Naive thymus-derived CD4-positive, alpha-beta T cell (primary cell): ENCODE results near the gene ETS1. TPM values are rescaled to one million over a fixed set of nuclear protein-coding genes. Genes with fewer than 3 reads are reported as not detected.

Experiments used
- ATAC-seq: fragments of 150-1000 bp; cut with Tn5 transposase; 2 replicates; pipeline ENCODE4 v1.10.0; 2021; ENCODE audit warnings: mild to moderate bottlenecking, moderate library complexity
- CTCF ChIA-PET: fragments of 350-600 bp; sonication (Branson Sonifier 250); formaldehyde crosslinking; loops from one replicate; lab custom pipeline; 2021; ENCODE audit warnings: antibody characterized with exemption; lab: Charles Lee
- POLR2A ChIA-PET: fragments of 350-600 bp; sonication (Branson Sonifier 250); formaldehyde crosslinking; loops from one replicate; lab custom pipeline; 2021; ENCODE audit warnings: antibody characterized with exemption, inconsistent platforms; lab: Charles Lee
- DNase-seq, 9 donors: peaks; one replicate each; pipeline versions ENCODE4 v3.0.0 to v3.0.0-alpha.2; 2020 to 2022; ENCODE audit warnings: mixed read lengths in 1 of 9
- H3K27ac ChIP-seq: one replicate; pipeline ENCODE4 v1.7.0; 2013; ENCODE audit warnings: mild to moderate bottlenecking, low read depth, low read length, moderate library complexity
- H3K27me3 ChIP-seq, 2 donors: one replicate each; pipeline ENCODE4 v1.7.0; 2013; ENCODE audit warnings: low read length in 2 of 2, mild to moderate bottlenecking in 2 of 2, moderate library complexity in 2 of 2; ENCODE audit not compliant: control insufficient read depth in 2 of 2, insufficient read depth in 2 of 2
- H3K36me3 ChIP-seq, 3 experiments: 1 replicate in 2 of 3; 2 replicates in 1 of 3; pipeline ENCODE4 v1.7.0; 2013; ENCODE audit warnings: low read length in 3 of 3, mild to moderate bottlenecking in 3 of 3, moderate library complexity in 1 of 3; ENCODE audit not compliant: insufficient read depth in 3 of 3, control insufficient read depth in 2 of 3
- H3K4me1 ChIP-seq, 2 donors: one replicate each; pipeline ENCODE4 v1.7.0; 2013; ENCODE audit warnings: low read length in 2 of 2, mild to moderate bottlenecking in 2 of 2, moderate library complexity in 1 of 2; ENCODE audit not compliant: control insufficient read depth in 2 of 2, insufficient read depth in 2 of 2
- H3K4me3 ChIP-seq: 2 replicates; pipeline ENCODE4 v1.7.0; 2013; ENCODE audit warnings: mild to moderate bottlenecking, low read length
- H3K9me3 ChIP-seq, 3 experiments: 1 replicate in 2 of 3; 2 replicates in 1 of 3; pipeline ENCODE4 v1.7.0; 2013; ENCODE audit warnings: low read length in 3 of 3; ENCODE audit not compliant: control insufficient read depth in 2 of 3
- H3K27ac Mint-ChIP-seq, 9 donors: one replicate each; pipeline ENCODE4 v1.8.0; 2020 to 2022; ENCODE audit warnings: mixed read lengths in 9 of 9, mild to moderate bottlenecking in 8 of 9, moderate library complexity in 5 of 9, inconsistent platforms in 2 of 9
- H3K27me3 Mint-ChIP-seq, 5 donors: one replicate each; pipeline ENCODE4 v1.8.0; 2021 to 2022; ENCODE audit warnings: mixed read lengths in 5 of 5, mild to moderate bottlenecking in 1 of 5
- H3K36me3 Mint-ChIP-seq, 5 donors: one replicate each; pipeline ENCODE4 v1.8.0; 2020 to 2022; ENCODE audit warnings: mixed read lengths in 5 of 5, mild to moderate bottlenecking in 3 of 5, inconsistent platforms in 1 of 5
- H3K4me1 Mint-ChIP-seq, 7 donors: one replicate each; pipeline ENCODE4 v1.8.0; 2020 to 2022; ENCODE audit warnings: mixed read lengths in 7 of 7, mild to moderate bottlenecking in 3 of 7, inconsistent platforms in 1 of 7
- H3K4me3 Mint-ChIP-seq, 10 donors: one replicate each; pipeline ENCODE4 v1.8.0; 2020 to 2022; ENCODE audit warnings: mild to moderate bottlenecking in 10 of 10, mixed read lengths in 10 of 10, moderate library complexity in 6 of 10, inconsistent platforms in 2 of 10
- H3K9me3 Mint-ChIP-seq, 11 donors: one replicate each; pipeline ENCODE4 v1.8.0; 2020 to 2022; ENCODE audit warnings: mixed read lengths in 11 of 11, mild to moderate bottlenecking in 4 of 11, inconsistent platforms in 1 of 11, moderate library complexity in 1 of 11
- intact Hi-C, 2 donors: fragments of 100-400 bp; cut with micrococcal nuclease; formaldehyde crosslinking; loops; one replicate each; pipeline ENCODE4 v1.15.1; 2023
- polyA plus RNA-seq, 2 donors: library from polyadenylated mRNA; unstranded; fragments of 300-500 nt; fragmentation: Illumina TruSeq; gene quantifications; one replicate each; pipeline ENCODE4 v1.2.3, GENCODE V29; 2021
- total RNA-seq, 6 experiments: library from RNA in 5 of 6; stranded (reverse) in 5 of 6; gene quantifications; 1 replicate in 5 of 6; 2 replicates in 1 of 6; pipeline ENCODE4 v1.2.3 and lab custom pipeline; 2021 to 2026

Gene ETS1
- total and polyA plus RNA-seq, 7 experiments from 2014 or later: 514 to 871 (median 676) TPM

DNA sequence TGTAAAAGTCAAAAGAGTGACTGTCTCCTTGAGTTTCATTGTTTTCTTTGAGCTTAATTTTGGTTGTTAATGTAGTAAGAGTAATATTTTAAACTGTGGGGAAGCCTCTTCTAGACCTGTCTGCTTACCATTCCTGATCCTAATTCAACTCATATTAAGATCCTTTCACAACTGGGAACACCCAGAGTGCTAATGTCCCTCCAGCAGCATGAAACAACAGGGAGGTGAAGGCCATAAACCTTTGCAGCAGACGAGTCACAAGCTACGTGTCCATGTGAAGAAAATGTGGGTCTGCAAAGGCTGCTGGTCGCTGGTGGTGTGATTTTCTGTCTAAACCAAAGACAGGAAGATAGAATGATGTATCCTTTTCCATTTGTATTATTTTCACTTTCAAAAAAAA lies 152.5 kb downstream of the ETS1 start:
- Mint-ChIP-seq H3K9me3 (peaks cover 0 to 11% (median 0%) of the 10 kb centered on the region in 11 donors), H3K27ac (peak overlapping the region in 1 of 9 donors; percentile 0)

DNA sequence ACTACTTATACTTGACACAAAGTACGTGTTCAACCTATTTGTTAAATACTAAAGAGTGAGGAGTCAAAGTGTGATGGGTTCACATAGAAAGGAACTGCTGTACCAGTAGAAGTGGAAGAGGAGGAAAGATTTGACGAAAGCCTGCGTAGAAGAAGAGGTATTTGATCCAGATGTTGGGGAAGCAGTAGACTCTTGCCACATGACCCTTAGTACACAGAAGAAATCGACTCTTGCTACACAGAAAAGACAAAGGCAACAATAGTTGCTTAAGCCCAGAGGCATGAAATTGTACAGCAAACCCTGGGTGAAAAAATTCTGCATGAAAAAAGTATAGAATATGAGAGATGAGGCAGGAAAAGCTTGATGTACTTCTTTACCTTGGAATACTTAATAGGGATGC lies 152.9 kb downstream of the ETS1 start:
- H3K4me3 ChIP-seq: no peak overlapping the region
- Mint-ChIP-seq H3K27me3 (no peaks in the 10 kb centered on the region), H3K4me3 (peak overlapping the region in 1 of 10 donors; percentile 1), H3K9me3 (peaks cover 0 to 7% (median 0%) of the 10 kb centered on the region in 11 donors), H3K4me1 (peaks cover 8 to 50% (median 24%) of the 10 kb centered on the region in 7 donors), H3K27ac (peak overlapping the region in 1 of 9 donors; percentile 0), H3K36me3 (peaks cover 0 to 5% (median 0%) of the 10 kb centered on the region in 5 donors)
- CTCF ChIA-PET: interaction anchor here (0.7 to 1.1 kb wide), 2 partner anchors 8 to 51 kb away, joined by 3 read pairs; no protein-coding TSS in a partner anchor
- no peaks in the 10 kb centered on the region for H3K4me1 ChIP-seq
- no peaks in the 10 kb centered on the region for H3K27me3 ChIP-seq
- no peaks in the 10 kb centered on the region for H3K36me3 ChIP-seq
- H3K9me3 ChIP-seq: no peaks in the 10 kb centered on the region
- intact Hi-C loops: no loop called here
- DNase-seq: no peak
- POLR2A ChIA-PET: interaction anchor here (1.0 to 1.5 kb wide), 5 partner anchors 12 to 28 kb away, joined by 3 to 4 read pairs (median 3); no protein-coding TSS in a partner anchor
- no peak overlapping the region for H3K27ac ChIP-seq
- no peak for ATAC-seq

More for the DNA sequence above, 152.5 kb downstream of the ETS1 start:
- Histone ChIP-seq H3K9me3 (no peaks in the 10 kb centered on the region), H3K36me3 (no peaks in the 10 kb centered on the region), H3K4me3 (no peak overlapping the region), H3K4me1 (no peaks in the 10 kb centered on the region), H3K27ac (no peak overlapping the region), H3K27me3 (no peaks in the 10 kb centered on the region)
- ChIA-PET CTCF (interaction anchor here (0.7 kb wide), 2 partner anchors 51 to 132 kb away, joined by 3 read pairs; no protein-coding TSS in a partner anchor), POLR2A (interaction anchor here (1.0 to 1.7 kb wide), 5 partner anchors 12 to 130 kb away, joined by 3 to 4 read pairs (median 4); no protein-coding TSS in a partner anchor)
- Mint-ChIP-seq H3K36me3 (peaks cover 0 to 5% (median 0%) of the 10 kb centered on the region in 5 donors), H3K27me3 (no peaks in the 10 kb centered on the region), H3K4me1 (peaks cover 8 to 46% (median 20%) of the 10 kb centered on the region in 7 donors), H3K4me3 (no peak overlapping the region)
- intact Hi-C loops: no loop called here
- ATAC-seq (no peak), DNase-seq (no peak)

DNA sequence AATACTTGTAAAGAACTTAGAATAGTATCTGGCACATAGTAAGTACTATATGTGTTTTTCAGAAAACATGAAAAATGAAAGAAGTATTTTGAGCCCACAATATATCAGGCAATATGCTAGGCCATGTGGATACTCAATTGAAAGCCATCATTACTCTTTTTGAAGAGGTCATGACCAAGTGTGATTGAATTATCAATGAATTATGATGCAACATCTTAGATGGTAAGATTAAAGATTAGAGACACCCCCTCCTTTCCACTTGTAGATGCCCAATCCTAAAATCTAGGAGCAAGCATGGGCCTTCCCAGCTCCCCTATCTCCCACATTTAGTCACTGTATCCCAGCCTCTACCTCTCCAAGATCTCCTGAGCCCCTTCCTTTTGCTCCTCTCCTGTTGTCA lies 154.4 kb downstream of the ETS1 start:
- DNase-seq: no peak
- H3K36me3 ChIP-seq: no peaks in the 10 kb centered on the region
- Mint-ChIP-seq H3K4me3 (peak overlapping the region in 1 of 10 donors; percentile 1), H3K36me3 (peaks cover 0 to 6% (median 0%) of the 10 kb centered on the region in 5 donors), H3K4me1 (peaks cover 8 to 60% (median 32%) of the 10 kb centered on the region in 7 donors), H3K9me3 (peaks cover 0 to 4% (median 0%) of the 10 kb centered on the region in 11 donors), H3K27ac (peak overlapping the region in 3 of 9 donors; percentile 2 to 67 (median 12)), H3K27me3 (no peaks in the 10 kb centered on the region)
- no peaks in the 10 kb centered on the region for H3K27me3 ChIP-seq
- ChIA-PET POLR2A (interaction anchor here (1.1 to 1.7 kb wide), 4 partner anchors 9 to 26 kb away, joined by 4 to 10 read pairs (median 4); no protein-coding TSS in a partner anchor), CTCF (no interaction called here)
- intact Hi-C loops: no loop called here
- H3K27ac ChIP-seq: no peak overlapping the region
- H3K9me3 ChIP-seq: no peaks in the 10 kb centered on the region
- H3K4me3 ChIP-seq: no peak overlapping the region
- no peaks in the 10 kb centered on the region for H3K4me1 ChIP-seq
- no peak for ATAC-seq

DNA sequence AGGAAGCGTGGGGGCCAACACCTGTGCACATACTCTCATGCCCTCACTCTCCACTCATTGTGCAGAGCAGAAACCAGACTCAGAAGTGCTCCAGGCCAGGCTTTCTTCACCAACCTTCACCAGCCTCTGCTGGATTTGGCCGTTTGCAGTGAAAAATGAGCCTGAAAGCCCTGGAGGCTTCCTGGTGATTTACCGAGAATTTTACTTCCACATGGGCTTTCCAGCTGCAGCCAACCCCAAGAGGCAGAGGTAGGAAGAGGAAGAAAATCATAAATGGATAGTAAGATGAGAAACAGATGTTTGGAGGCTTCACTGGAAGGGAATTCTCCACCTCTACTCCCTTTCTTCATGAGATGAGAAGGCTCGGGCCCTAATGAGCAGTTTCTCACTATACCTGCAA lies 155.4 kb downstream of the ETS1 start:
- CTCF ChIA-PET: no interaction called here
- H3K9me3 ChIP-seq: no peaks in the 10 kb centered on the region

DNA sequence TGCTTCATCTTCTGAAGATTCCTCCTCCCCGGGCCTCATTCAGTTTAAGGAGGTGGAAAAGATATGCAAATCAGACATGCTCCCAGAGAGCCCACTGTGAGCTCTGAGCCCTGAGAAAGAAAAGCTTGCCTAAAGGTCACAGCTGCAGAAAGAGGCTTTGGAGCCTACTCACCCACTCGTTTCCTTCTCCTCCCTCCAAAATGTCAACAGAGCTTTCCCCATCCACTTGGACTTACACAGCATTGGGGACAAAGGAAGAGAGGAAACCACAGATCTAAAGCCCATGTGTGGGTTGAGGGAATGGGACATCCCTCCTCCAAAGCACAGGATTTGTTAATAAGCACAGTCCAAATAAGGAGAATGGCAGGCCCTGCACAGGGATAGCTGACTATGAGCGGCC lies 158.4 kb downstream of the ETS1 start:
- Histone ChIP-seq H3K27ac (no peak overlapping the region), H3K27me3 (no peaks in the 10 kb centered on the region), H3K36me3 (no peaks in the 10 kb centered on the region), H3K4me1 (no peaks in the 10 kb centered on the region), H3K4me3 (no peak overlapping the region), H3K9me3 (no peaks in the 10 kb centered on the region)
- peaks cover 0 to 7% (median 0%) of the 10 kb centered on the region in 11 donors for H3K9me3 Mint-ChIP-seq
- peak overlapping the region in 1 of 10 donors; percentile 8 for H3K4me3 Mint-ChIP-seq
- POLR2A ChIA-PET: interaction anchor here (1.1 to 1.6 kb wide), 6 partner anchors 9 to 127 kb away, joined by 3 to 5 read pairs (median 4); no protein-coding TSS in a partner anchor
- peak overlapping the region in 2 of 9 donors; percentile 18 to 36 for H3K27ac Mint-ChIP-seq
- intact Hi-C loops: loop anchor here in 1 of 2 donors (2.0 kb wide), 1 partner anchor 14 kb away; no protein-coding TSS in a partner anchor
- H3K4me1 Mint-ChIP-seq: peaks cover 3 to 57% (median 22%) of the 10 kb centered on the region in 7 donors
- peaks cover 0 to 10% (median 0%) of the 10 kb centered on the region in 5 donors for H3K36me3 Mint-ChIP-seq
- ATAC-seq (no peak), DNase-seq (no peak)
- H3K27me3 Mint-ChIP-seq: no peaks in the 10 kb centered on the region
- CTCF ChIA-PET: interaction anchor here (0.6 to 1.9 kb wide), 3 partner anchors 12 to 340 kb away, joined by 4 to 6 read pairs (median 5); no protein-coding TSS in a partner anchor

More for the DNA sequence above, 155.4 kb downstream of the ETS1 start:
- no peaks in the 10 kb centered on the region for H3K4me1 ChIP-seq
- no peaks in the 10 kb centered on the region for H3K36me3 ChIP-seq
- Mint-ChIP-seq H3K27me3 (no peaks in the 10 kb centered on the region), H3K36me3 (peaks cover 0 to 8% (median 0%) of the 10 kb centered on the region in 5 donors), H3K27ac (peak overlapping the region in 1 of 9 donors; percentile 37), H3K4me3 (no peak overlapping the region), H3K4me1 (peaks cover 5 to 53% (median 29%) of the 10 kb centered on the region in 7 donors), H3K9me3 (peaks cover 0 to 4% (median 0%) of the 10 kb centered on the region in 11 donors)
- H3K27ac ChIP-seq: no peak overlapping the region
- H3K4me3 ChIP-seq: no peak overlapping the region
- POLR2A ChIA-PET: interaction anchor here (1.1 to 1.7 kb wide), 5 partner anchors 9 to 27 kb away, joined by 4 to 10 read pairs (median 4); no protein-coding TSS in a partner anchor
- H3K27me3 ChIP-seq: no peaks in the 10 kb centered on the region
- ATAC-seq (no peak), DNase-seq (no peak)
- intact Hi-C loops: no loop called here

DNA sequence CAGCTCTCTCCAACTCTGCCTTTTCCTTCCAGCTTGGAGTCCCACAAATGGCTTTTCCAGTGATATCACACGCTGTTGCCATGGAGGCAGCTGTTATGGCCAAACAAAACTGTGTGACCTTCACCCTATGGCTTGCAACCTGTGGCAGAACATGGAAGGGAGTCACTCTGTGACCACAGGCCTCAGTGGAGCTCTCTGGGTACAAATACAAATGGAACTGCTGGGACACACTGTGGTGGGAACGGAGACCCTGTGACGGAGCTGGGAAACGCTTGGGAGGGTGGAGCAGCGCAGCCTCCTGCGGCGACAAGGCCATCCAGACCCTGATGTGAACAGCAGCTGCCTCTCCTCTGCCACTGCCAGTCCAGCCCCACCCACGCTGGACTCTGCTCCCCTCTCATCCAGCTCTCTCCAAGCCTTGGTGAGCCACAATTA lies 162.5 kb downstream of the ETS1 start:
- POLR2A ChIA-PET: interaction anchor here (0.5 to 1.1 kb wide), 2 partner anchors 83 to 122 kb away, joined by 3 read pairs; no protein-coding TSS in a partner anchor
- CTCF ChIA-PET: interaction anchor here (0.8 to 1.1 kb wide), 2 partner anchors 7 to 204 kb away, joined by 4 read pairs; no protein-coding TSS in a partner anchor

More for the DNA sequence above, 162.5 kb downstream of the ETS1 start:
- Mint-ChIP-seq H3K27me3 (no peaks in the 10 kb centered on the region), H3K27ac (peak overlapping the region in 2 of 9 donors; percentile 28 to 49), H3K4me3 (no peak overlapping the region), H3K36me3 (peaks cover 0 to 12% (median 0%) of the 10 kb centered on the region in 5 donors), H3K9me3 (peaks cover 0 to 7% (median 0%) of the 10 kb centered on the region in 11 donors), H3K4me1 (peaks cover 31 to 81% (median 52%) of the 10 kb centered on the region in 7 donors)
- peaks cover 17 to 30% of the 10 kb centered on the region in 2 donors for H3K4me1 ChIP-seq
- no peaks in the 10 kb centered on the region for H3K27me3 ChIP-seq
- no peaks in the 10 kb centered on the region for H3K9me3 ChIP-seq
- DNase-seq: no peak
- H3K36me3 ChIP-seq: no peaks in the 10 kb centered on the region
- intact Hi-C loops: no loop called here
- no peak overlapping the region for H3K27ac ChIP-seq
- no peak overlapping the region for H3K4me3 ChIP-seq
- no peak for ATAC-seq
